Measurements from ENCODE around the gene AQP1. TPM values are rescaled to one million over a fixed set of nuclear protein-coding genes. Genes with fewer than 3 reads are reported as not detected.

AQP1 gene
- polyA plus RNA-seq, 3 donors: 0.03 TPM; not detected in 2

DNA sequence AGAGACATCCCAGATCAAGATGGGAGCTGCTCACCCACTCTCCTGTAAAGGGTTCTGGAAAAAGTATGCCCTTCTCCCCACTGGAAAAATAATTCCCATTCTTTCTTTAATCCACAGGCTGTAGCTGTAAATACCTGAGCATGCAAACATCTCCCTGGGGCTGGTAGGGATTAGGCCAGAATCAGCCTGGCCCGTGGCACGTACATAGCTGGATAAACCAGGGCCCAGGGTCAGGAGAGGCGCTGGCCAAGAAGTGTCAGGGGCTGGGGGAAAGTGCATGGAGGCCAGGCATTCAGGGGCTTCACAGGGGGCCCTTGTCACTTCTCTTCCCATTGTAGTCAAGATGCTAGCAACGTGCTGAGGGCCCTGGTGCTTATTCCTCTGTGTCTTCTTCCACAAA is 30.7 kb upstream of the AQP1 start:
- no peak for DNase-seq
- Histone ChIP-seq H3K36me3 (replicated peaks in 1 of 2; ENCODE audit: control insufficient read depth in 1 of 2, insufficient read depth in 2 of 2, low read length in 2 of 2) (no peaks in the 10 kb centered on the region), H3K27me3 (ENCODE audit: control insufficient read depth in 2 of 2, insufficient read depth in 2 of 2, low read length in 2 of 2) (no peaks in the 10 kb centered on the region), H4K20me1 (ENCODE audit: insufficient read depth, low read length) (no peaks in the 10 kb centered on the region), H3K4me3 (replicated peaks in 1 of 3; ENCODE audit: low read depth in 2 of 3, low read length in 3 of 3) (no peak overlapping the region), H3K9ac (ENCODE audit: insufficient read depth, low read length, poor library complexity, severe bottlenecking) (no peak overlapping the region), H3K79me2 (ENCODE audit: insufficient read depth, low read length) (no peaks in the 10 kb centered on the region), H3K4me1 (ENCODE audit: control insufficient read depth in 1 of 2, insufficient read depth in 2 of 2, low read length in 2 of 2) (no peaks in the 10 kb centered on the region), H3K4me2 (replicated peaks; ENCODE audit: extremely low read depth, low read length, poor library complexity, severe bottlenecking) (no peak overlapping the region), H3K9me3 (replicated peaks in 1 of 2; ENCODE audit: control insufficient read depth in 1 of 2, insufficient read depth in 1 of 2, low read length in 2 of 2) (no peaks in the 10 kb centered on the region), H2AFZ (ENCODE audit: insufficient read depth, low read depth, low read length, poor library complexity, severe bottlenecking) (no peak overlapping the region), H3K27ac (ENCODE audit: low read depth in 1 of 2, low read length in 2 of 2) (no peak overlapping the region)
- H3K36me3 Mint-ChIP-seq: no peaks in the 10 kb centered on the region
- no peak overlapping the region for H3K27ac Mint-ChIP-seq
- TF ChIP-seq, protein P1, sequence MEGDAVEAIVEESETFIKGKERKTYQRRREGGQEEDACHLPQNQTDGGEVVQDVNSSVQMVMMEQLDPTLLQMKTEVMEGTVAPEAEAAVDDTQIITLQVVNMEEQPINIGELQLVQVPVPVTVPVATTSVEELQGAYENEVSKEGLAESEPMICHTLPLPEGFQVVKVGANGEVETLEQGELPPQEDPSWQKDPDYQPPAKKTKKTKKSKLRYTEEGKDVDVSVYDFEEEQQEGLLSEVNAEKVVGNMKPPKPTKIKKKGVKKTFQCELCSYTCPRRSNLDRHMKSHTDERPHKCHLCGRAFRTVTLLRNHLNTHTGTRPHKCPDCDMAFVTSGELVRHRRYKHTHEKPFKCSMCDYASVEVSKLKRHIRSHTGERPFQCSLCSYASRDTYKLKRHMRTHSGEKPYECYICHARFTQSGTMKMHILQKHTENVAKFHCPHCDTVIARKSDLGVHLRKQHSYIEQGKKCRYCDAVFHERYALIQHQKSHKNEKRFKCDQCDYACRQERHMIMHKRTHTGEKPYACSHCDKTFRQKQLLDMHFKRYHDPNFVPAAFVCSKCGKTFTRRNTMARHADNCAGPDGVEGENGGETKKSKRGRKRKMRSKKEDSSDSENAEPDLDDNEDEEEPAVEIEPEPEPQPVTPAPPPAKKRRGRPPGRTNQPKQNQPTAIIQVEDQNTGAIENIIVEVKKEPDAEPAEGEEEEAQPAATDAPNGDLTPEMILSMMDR (IDR thresholded peaks at IDR 0.05): no peak
- peaks cover 0 to 3% (median 0%) of the 10 kb centered on the region in 7 donors for H3K9me3 Mint-ChIP-seq
- intact Hi-C loops (cut with micrococcal nuclease): no loop called here
- WGBS (ENCODE audit: insufficient coverage): 92% methylated on average over 4 of the region's 4 CpGs
- H3K4me1 Mint-ChIP-seq: peaks cover 2% of the 10 kb centered on the region
- H3K27me3 Mint-ChIP-seq (ENCODE audit: low read depth in 3 of 3): peaks cover 0 to 7% (median 3%) of the 10 kb centered on the region in 3 donors
- no peak overlapping the region for H3K4me3 Mint-ChIP-seq

DNA sequence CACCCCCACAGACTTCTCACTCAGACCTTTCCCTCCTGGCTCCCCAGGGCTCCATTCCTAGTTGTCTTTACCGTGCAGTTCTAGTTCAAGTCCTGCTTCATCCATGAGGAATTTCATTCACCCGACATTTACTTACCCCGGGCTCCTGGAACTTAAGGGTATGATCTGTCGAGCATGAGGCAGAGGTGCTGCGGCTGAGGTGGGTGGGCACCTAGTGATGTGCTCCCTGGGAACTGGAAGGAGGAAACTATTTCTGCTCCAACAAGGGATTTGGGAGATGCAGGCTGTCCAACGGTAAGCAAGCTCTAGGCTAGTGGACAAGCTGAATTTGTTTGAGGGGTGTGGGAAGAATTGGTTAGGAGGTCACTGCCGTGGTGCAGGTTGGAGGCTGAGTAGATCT is 30.2 kb upstream of the AQP1 start:
- H3K27ac ChIP-seq (ENCODE audit: low read depth in 1 of 2, low read length in 2 of 2): no peak overlapping the region
- WGBS (ENCODE audit: insufficient coverage): 94% methylated on average over 6 of the region's 7 CpGs
- intact Hi-C loops (cut with micrococcal nuclease): no loop called here
- H3K36me3 ChIP-seq (replicated peaks in 1 of 2; ENCODE audit: control insufficient read depth in 1 of 2, insufficient read depth in 2 of 2, low read length in 2 of 2): no peaks in the 10 kb centered on the region
- DNase-seq: no peak
- no peaks in the 10 kb centered on the region for H3K36me3 Mint-ChIP-seq
- H3K27me3 Mint-ChIP-seq (ENCODE audit: low read depth in 3 of 3): peaks cover 0 to 7% (median 3%) of the 10 kb centered on the region in 3 donors
- H3K4me2 ChIP-seq (replicated peaks; ENCODE audit: extremely low read depth, low read length, poor library complexity, severe bottlenecking): no peak overlapping the region
- no peaks in the 10 kb centered on the region for H3K79me2 ChIP-seq (ENCODE audit: insufficient read depth, low read length)
- TF ChIP-seq, protein P1 (IDR thresholded peaks at IDR 0.05): no peak
- H3K27ac Mint-ChIP-seq: no peak overlapping the region
- H3K9ac ChIP-seq (ENCODE audit: insufficient read depth, low read length, poor library complexity, severe bottlenecking): no peak overlapping the region
- no peak overlapping the region for H3K4me3 Mint-ChIP-seq
- H3K4me1 ChIP-seq (ENCODE audit: control insufficient read depth in 1 of 2, insufficient read depth in 2 of 2, low read length in 2 of 2): no peaks in the 10 kb centered on the region
- no peak overlapping the region for H3K4me3 ChIP-seq (replicated peaks in 1 of 3; ENCODE audit: low read depth in 2 of 3, low read length in 3 of 3)
- H3K4me1 Mint-ChIP-seq: peaks cover 2% of the 10 kb centered on the region
- peaks cover 0 to 3% (median 0%) of the 10 kb centered on the region in 7 donors for H3K9me3 Mint-ChIP-seq
- H4K20me1 ChIP-seq (ENCODE audit: insufficient read depth, low read length): no peaks in the 10 kb centered on the region
- H3K9me3 ChIP-seq (replicated peaks in 1 of 2; ENCODE audit: control insufficient read depth in 1 of 2, insufficient read depth in 1 of 2, low read length in 2 of 2): no peaks in the 10 kb centered on the region
- no peaks in the 10 kb centered on the region for H3K27me3 ChIP-seq (ENCODE audit: control insufficient read depth in 2 of 2, insufficient read depth in 2 of 2, low read length in 2 of 2)
- H2AFZ ChIP-seq (ENCODE audit: insufficient read depth, low read depth, low read length, poor library complexity, severe bottlenecking): no peak overlapping the region

Data from CD14-positive monocyte (primary cell).